OCI-LY7 (cell line): ENCODE data around the gene HJURP. TPM values are rescaled to one million over a fixed set of nuclear protein-coding genes. Genes with fewer than 3 reads are reported as not detected.
"Not testable (repeated sequence)": the region's sequence is repeated elsewhere in the genome, so short reads cannot be mapped to it uniquely, and the experiment has no call there.

Source experiments
- BruUV-seq: library from RNA; stranded (reverse); fragments of 400-500 nt; replicated peaks from 2 replicates; lab custom pipeline; 2021; lab: Mats Ljungman, UMichigan
- CTCF ChIA-PET: fragments of 300-600 bp; sonication (Branson Sonifier 250); formaldehyde crosslinking; loops from one replicate; lab custom pipeline; 2022; ENCODE audit warnings: antibody characterized with exemption; ENCODE audit not compliant: unreplicated experiment; lab: Charles Lee
- POLR2A ChIA-PET: fragments of 300-600 bp; sonication (Branson Sonifier 250); formaldehyde crosslinking; loops from one replicate; lab custom pipeline; 2022; ENCODE audit warnings: antibody characterized with exemption; lab: Charles Lee
- DNase-seq: peaks from one replicate; pipeline ENCODE4 v3.0.0-alpha.2; 2015; ENCODE audit warnings: low spot score
- H2AFZ ChIP-seq: fragments of 200-600 bp; sonication (generic), shearing (Covaris generic); 2 replicates; pipeline ENCODE4 v1.6.1; 2014; ENCODE audit warnings: mild to moderate bottlenecking, antibody characterized with exemption, low read length, moderate library complexity
- H3K27ac ChIP-seq: fragments of 200-600 bp; sonication (generic); 2 replicates; pipeline ENCODE4 v1.5.1; 2014; ENCODE audit warnings: mixed run types, low read depth, mild to moderate bottlenecking, moderate library complexity, low read length, inconsistent platforms; ENCODE audit not compliant: poor library complexity, severe bottlenecking
- H3K36me3 ChIP-seq: fragments of 200-600 bp; sonication (generic); 2 replicates; pipeline ENCODE4 v1.6.1; 2014; ENCODE audit warnings: mild to moderate bottlenecking, antibody characterized with exemption, low read length, moderate library complexity, mixed read lengths; ENCODE audit not compliant: insufficient read depth
- H3K4me1 ChIP-seq: fragments of 200-600 bp; sonication (generic); 2 replicates; pipeline ENCODE4 v1.5.1; 2014; ENCODE audit warnings: mild to moderate bottlenecking, low read length; ENCODE audit not compliant: insufficient read depth, poor library complexity, severe bottlenecking
- H3K4me2 ChIP-seq: fragments of 200-600 bp; sonication (generic); 2 replicates; pipeline ENCODE4 v1.6.1; 2014; ENCODE audit warnings: mild to moderate bottlenecking, low read length
- H3K4me3 ChIP-seq: fragments of 200-600 bp; sonication (generic); 2 replicates; pipeline ENCODE4 v1.5.1; 2014; ENCODE audit warnings: mild to moderate bottlenecking, low read depth, low read length; ENCODE audit not compliant: poor library complexity, severe bottlenecking
- H3K79me2 ChIP-seq: fragments of 200-600 bp; sonication (generic); 2 replicates; pipeline ENCODE4 v1.6.1; 2016; ENCODE audit warnings: low read depth, mild to moderate bottlenecking, low read length, moderate library complexity, mixed read lengths; ENCODE audit not compliant: insufficient read depth
- H3K9me2 ChIP-seq: fragments of 200-600 bp; sonication (generic); 2 replicates; pipeline ENCODE4 v1.6.1; 2016; ENCODE audit warnings: mild to moderate bottlenecking, low read length, mixed read lengths; ENCODE audit not compliant: insufficient read depth
- H3K9me3 ChIP-seq: fragments of 200-600 bp; sonication (generic); 2 replicates; pipeline ENCODE4 v1.6.1; 2014; ENCODE audit warnings: mild to moderate bottlenecking, mixed run types, low read length, mixed read lengths
- H4K20me1 ChIP-seq: fragments of 200-600 bp; sonication (generic); 2 replicates; pipeline ENCODE4 v1.6.1; 2014; ENCODE audit warnings: mild to moderate bottlenecking, antibody characterized with exemption, low read length, moderate library complexity, mixed read lengths; ENCODE audit not compliant: insufficient read depth
- CTCF ChIP-seq: fragments of 200-600 bp; sonication (generic); conservative IDR thresholded peaks from 2 replicates; pipeline ENCODE4 v1.5.1; 2014; ENCODE audit warnings: mild to moderate bottlenecking, antibody characterized with exemption, low read length, moderate library complexity, mixed read lengths
- EZH2phosphoT487 ChIP-seq: fragments of 200-600 bp; sonication (generic); IDR thresholded peaks from 2 replicates; pipeline ENCODE4 v1.6.1; 2018; ENCODE audit warnings: low read depth, borderline replicate concordance, mild to moderate bottlenecking, mixed run types, antibody characterized with exemption, low read length, moderate library complexity, mixed read lengths
- intact Hi-C: fragments of 100-400 bp; cut with micrococcal nuclease; formaldehyde crosslinking; loops from one replicate; pipeline ENCODE4 v1.10.0; 2022; ENCODE audit not compliant: unreplicated experiment
- total RNA-seq, 2 experiments: library from RNA; depleted of rRNA in 1 of 2; stranded (reverse); fragments of >200 nt in 1 of 2; shearing (Covaris generic) in 1 of 2; gene quantifications; 2 replicates each; pipeline ENCODE4 v1.2.3, GENCODE V29; 2014 to 2022

HJURP gene
- total RNA-seq, 2 experiments from 2014 or later = 94.3 to 122 TPM

- ChIA-PET CTCF (no interaction called here), POLR2A (no interaction called here)
- Histone ChIP-seq H3K9me2 (no peaks in the 10 kb centered on the region), H3K4me2 (no peak overlapping the region), H3K79me2 (no peaks in the 10 kb centered on the region), H3K36me3 (no peaks in the 10 kb centered on the region), H3K27ac (no peak overlapping the region), H4K20me1 (no peaks in the 10 kb centered on the region), H3K4me3 (no peak overlapping the region), H3K9me3 (peaks cover 4% of the 10 kb centered on the region; the same call in 1 of the 2 replicates), H2AFZ (no peak overlapping the region), H3K4me1 (no peaks in the 10 kb centered on the region)
- intact Hi-C loops = no loop called here
- no peak for DNase-seq
- TF ChIP-seq EZH2phosphoT487 = no peak
- no peak for TF ChIP-seq CTCF
- no TSS peak for BruUV-seq
These were observed 28.0 kb upstream of the HJURP start for GRCh38 chr2:233882353-233882752.

- H3K4me1 ChIP-seq, H4K20me1 ChIP-seq, H3K27ac ChIP-seq, H3K36me3 ChIP-seq, H3K4me2 ChIP-seq, H3K9me2 ChIP-seq, BruUV-seq, DNase-seq, H3K9me3 ChIP-seq, H2AFZ ChIP-seq, intact Hi-C loops, H3K79me2 ChIP-seq, CTCF ChIA-PET, H3K4me3 ChIP-seq: not testable (repeated sequence)
- POLR2A ChIA-PET = interaction anchor here (0.7 kb wide), 1 partner anchor 332 kb away, joined by 3 read pairs; no protein-coding TSS in a partner anchor
These were observed 17.8 kb upstream of the HJURP start for GRCh38 chr2:233872125-233872524.

- POLR2A ChIA-PET = interaction anchor here (0.7 kb wide), 3 partner anchors 23 to 333 kb away, joined by 3 read pairs; no protein-coding TSS in a partner anchor
These were observed 17.1 kb upstream of the HJURP start for GRCh38 chr2:233871432-233871831.

More at GRCh38 chr2:233871432-233871831, 17.1 kb upstream of the HJURP start:
- Histone ChIP-seq H3K36me3 (no peaks in the 10 kb centered on the region), H2AFZ (no peak overlapping the region), H3K4me3 (no peak overlapping the region), H3K4me1 (no peaks in the 10 kb centered on the region), H3K27ac (no peak overlapping the region), H3K4me2 (no peak overlapping the region), H4K20me1 (no peaks in the 10 kb centered on the region), H3K9me3 (no peaks in the 10 kb centered on the region), H3K9me2 (no peaks in the 10 kb centered on the region), H3K79me2 (no peaks in the 10 kb centered on the region)
- CTCF ChIA-PET = no interaction called here
- TF ChIP-seq CTCF (no peak), EZH2phosphoT487 (no peak)
- intact Hi-C loops = no loop called here
- no peak for DNase-seq
- no TSS peak for BruUV-seq
